OCI-LY7 (cell line): Measurements from ENCODE around the gene TBC1D9B. TPM values are rescaled to one million over a fixed set of nuclear protein-coding genes. Genes with fewer than 3 reads are reported as not detected.

Experiments used
- BruUV-seq: library from RNA; stranded (reverse); fragments of 400-500 nt; replicated peaks from 2 replicates; lab custom pipeline; 2021; lab: Mats Ljungman, UMichigan
- CTCF ChIA-PET: fragments of 300-600 bp; sonication (Branson Sonifier 250); formaldehyde crosslinking; loops from one replicate; lab custom pipeline; 2022; ENCODE audit warnings: antibody characterized with exemption; ENCODE audit not compliant: unreplicated experiment; lab: Charles Lee
- POLR2A ChIA-PET: fragments of 300-600 bp; sonication (Branson Sonifier 250); formaldehyde crosslinking; loops from one replicate; lab custom pipeline; 2022; ENCODE audit warnings: antibody characterized with exemption; lab: Charles Lee
- DNase-seq: peaks from one replicate; pipeline ENCODE4 v3.0.0-alpha.2; 2015; ENCODE audit warnings: low spot score
- H2AFZ ChIP-seq: fragments of 200-600 bp; sonication (generic), shearing (Covaris generic); 2 replicates; pipeline ENCODE4 v1.6.1; 2014; ENCODE audit warnings: mild to moderate bottlenecking, antibody characterized with exemption, low read length, moderate library complexity
- H3K27ac ChIP-seq: fragments of 200-600 bp; sonication (generic); 2 replicates; pipeline ENCODE4 v1.5.1; 2014; ENCODE audit warnings: mixed run types, low read depth, mild to moderate bottlenecking, moderate library complexity, low read length, inconsistent platforms; ENCODE audit not compliant: poor library complexity, severe bottlenecking
- H3K36me3 ChIP-seq: fragments of 200-600 bp; sonication (generic); 2 replicates; pipeline ENCODE4 v1.6.1; 2014; ENCODE audit warnings: mild to moderate bottlenecking, antibody characterized with exemption, low read length, moderate library complexity, mixed read lengths; ENCODE audit not compliant: insufficient read depth
- H3K4me1 ChIP-seq: fragments of 200-600 bp; sonication (generic); 2 replicates; pipeline ENCODE4 v1.5.1; 2014; ENCODE audit warnings: mild to moderate bottlenecking, low read length; ENCODE audit not compliant: insufficient read depth, poor library complexity, severe bottlenecking
- H3K4me2 ChIP-seq: fragments of 200-600 bp; sonication (generic); 2 replicates; pipeline ENCODE4 v1.6.1; 2014; ENCODE audit warnings: mild to moderate bottlenecking, low read length
- H3K4me3 ChIP-seq: fragments of 200-600 bp; sonication (generic); 2 replicates; pipeline ENCODE4 v1.5.1; 2014; ENCODE audit warnings: mild to moderate bottlenecking, low read depth, low read length; ENCODE audit not compliant: poor library complexity, severe bottlenecking
- H3K79me2 ChIP-seq: fragments of 200-600 bp; sonication (generic); 2 replicates; pipeline ENCODE4 v1.6.1; 2016; ENCODE audit warnings: low read depth, mild to moderate bottlenecking, low read length, moderate library complexity, mixed read lengths; ENCODE audit not compliant: insufficient read depth
- H3K9me2 ChIP-seq: fragments of 200-600 bp; sonication (generic); 2 replicates; pipeline ENCODE4 v1.6.1; 2016; ENCODE audit warnings: mild to moderate bottlenecking, low read length, mixed read lengths; ENCODE audit not compliant: insufficient read depth
- H3K9me3 ChIP-seq: fragments of 200-600 bp; sonication (generic); 2 replicates; pipeline ENCODE4 v1.6.1; 2014; ENCODE audit warnings: mild to moderate bottlenecking, mixed run types, low read length, mixed read lengths
- H4K20me1 ChIP-seq: fragments of 200-600 bp; sonication (generic); 2 replicates; pipeline ENCODE4 v1.6.1; 2014; ENCODE audit warnings: mild to moderate bottlenecking, antibody characterized with exemption, low read length, moderate library complexity, mixed read lengths; ENCODE audit not compliant: insufficient read depth
- EZH2phosphoT487 ChIP-seq: fragments of 200-600 bp; sonication (generic); IDR thresholded peaks from 2 replicates; pipeline ENCODE4 v1.6.1; 2018; ENCODE audit warnings: low read depth, borderline replicate concordance, mild to moderate bottlenecking, mixed run types, antibody characterized with exemption, low read length, moderate library complexity, mixed read lengths
- intact Hi-C: fragments of 100-400 bp; cut with micrococcal nuclease; formaldehyde crosslinking; loops from one replicate; pipeline ENCODE4 v1.10.0; 2022; ENCODE audit not compliant: unreplicated experiment
- total RNA-seq, 2 experiments: library from RNA; depleted of rRNA in 1 of 2; stranded (reverse); fragments of >200 nt in 1 of 2; shearing (Covaris generic) in 1 of 2; gene quantifications; 2 replicates each; pipeline ENCODE4 v1.2.3, GENCODE V29; 2014 to 2022
- TF ChIP-seq, protein P1 (sequence below): fragments of 200-600 bp; sonication (generic); conservative IDR thresholded peaks from 2 replicates; pipeline ENCODE4 v1.5.1; 2014; ENCODE audit warnings: mild to moderate bottlenecking, antibody characterized with exemption, low read length, moderate library complexity, mixed read lengths

Gene TBC1D9B
- total RNA-seq, 2 experiments from 2014 or later: 52.2 to 106 TPM

- POLR2A ChIA-PET: interaction anchor here (0.6 kb wide), 1 partner anchor 32 kb away, joined by 3 read pairs; no protein-coding TSS in a partner anchor
- peaks cover 86% of the 10 kb centered on the region for H3K36me3 ChIP-seq
Measured at GRCh38 chr5:179833709-179834070, 74.0 kb downstream of the TBC1D9B start.

DNA sequence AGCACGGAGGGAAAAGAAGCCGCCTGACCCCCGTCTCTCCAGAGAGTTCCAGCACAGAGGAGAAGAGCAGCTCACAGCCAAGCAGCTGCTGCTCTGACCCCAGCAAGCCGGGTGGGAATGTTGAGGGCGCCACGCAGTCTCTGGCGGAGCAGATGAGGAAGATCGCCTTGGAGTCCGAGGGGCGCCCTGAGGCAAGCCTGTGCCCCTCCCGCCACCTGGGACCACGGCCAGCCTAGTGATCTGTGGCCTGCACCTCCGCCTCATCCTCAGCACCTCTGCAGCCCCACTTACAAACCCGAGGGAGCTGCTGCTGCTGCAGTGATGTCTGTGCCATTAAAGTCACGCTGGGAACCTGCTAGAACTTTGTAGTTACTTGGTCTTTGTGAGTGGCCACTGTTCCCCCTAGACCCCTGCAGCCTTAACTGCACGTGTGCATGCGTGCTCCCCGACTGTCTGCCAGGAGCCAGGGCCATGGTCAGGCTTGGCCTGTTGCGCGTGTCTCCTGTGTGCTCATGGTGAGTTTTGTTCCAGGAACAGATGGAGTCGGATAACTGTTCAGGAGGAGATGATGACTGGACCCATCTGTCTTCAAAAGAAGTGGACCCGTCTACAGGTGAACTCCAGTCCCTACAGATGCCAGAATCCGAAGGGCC is 74.5 kb downstream of the TBC1D9B start:
- Histone ChIP-seq H3K36me3 (peaks cover 86% of the 10 kb centered on the region), H3K4me3 (no peak overlapping the region), H3K9me3 (no peaks in the 10 kb centered on the region), H3K4me2 (no peak overlapping the region), H3K4me1 (no peaks in the 10 kb centered on the region), H4K20me1 (no peaks in the 10 kb centered on the region), H2AFZ (no peak overlapping the region), H3K9me2 (no peaks in the 10 kb centered on the region), H3K79me2 (no peaks in the 10 kb centered on the region), H3K27ac (no peak overlapping the region)
- no TSS peak for BruUV-seq
- intact Hi-C loops: no loop called here
- ChIA-PET CTCF (no interaction called here), POLR2A (interaction anchor here (0.6 kb wide), 1 partner anchor 31 kb away, joined by 3 read pairs; no protein-coding TSS in a partner anchor)
- DNase-seq: no peak
- TF ChIP-seq EZH2phosphoT487: no peak
- TF ChIP-seq, protein P1, sequence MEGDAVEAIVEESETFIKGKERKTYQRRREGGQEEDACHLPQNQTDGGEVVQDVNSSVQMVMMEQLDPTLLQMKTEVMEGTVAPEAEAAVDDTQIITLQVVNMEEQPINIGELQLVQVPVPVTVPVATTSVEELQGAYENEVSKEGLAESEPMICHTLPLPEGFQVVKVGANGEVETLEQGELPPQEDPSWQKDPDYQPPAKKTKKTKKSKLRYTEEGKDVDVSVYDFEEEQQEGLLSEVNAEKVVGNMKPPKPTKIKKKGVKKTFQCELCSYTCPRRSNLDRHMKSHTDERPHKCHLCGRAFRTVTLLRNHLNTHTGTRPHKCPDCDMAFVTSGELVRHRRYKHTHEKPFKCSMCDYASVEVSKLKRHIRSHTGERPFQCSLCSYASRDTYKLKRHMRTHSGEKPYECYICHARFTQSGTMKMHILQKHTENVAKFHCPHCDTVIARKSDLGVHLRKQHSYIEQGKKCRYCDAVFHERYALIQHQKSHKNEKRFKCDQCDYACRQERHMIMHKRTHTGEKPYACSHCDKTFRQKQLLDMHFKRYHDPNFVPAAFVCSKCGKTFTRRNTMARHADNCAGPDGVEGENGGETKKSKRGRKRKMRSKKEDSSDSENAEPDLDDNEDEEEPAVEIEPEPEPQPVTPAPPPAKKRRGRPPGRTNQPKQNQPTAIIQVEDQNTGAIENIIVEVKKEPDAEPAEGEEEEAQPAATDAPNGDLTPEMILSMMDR: no peak

More at GRCh38 chr5:179833709-179834070, 74.0 kb downstream of the TBC1D9B start:
- no peak overlapping the region for H3K4me2 ChIP-seq
- H3K4me3 ChIP-seq: no peak overlapping the region
- H2AFZ ChIP-seq: no peak overlapping the region
- BruUV-seq: no TSS peak
- CTCF ChIA-PET: no interaction called here
- H3K27ac ChIP-seq: no peak overlapping the region
- H3K9me2 ChIP-seq: no peaks in the 10 kb centered on the region
- no peaks in the 10 kb centered on the region for H3K79me2 ChIP-seq
- no peaks in the 10 kb centered on the region for H3K4me1 ChIP-seq
- no peaks in the 10 kb centered on the region for H4K20me1 ChIP-seq
- DNase-seq: no peak
- intact Hi-C loops: no loop called here
- H3K9me3 ChIP-seq: no peaks in the 10 kb centered on the region
- TF ChIP-seq, protein P1: no peak
- TF ChIP-seq EZH2phosphoT487: no peak

GRCh38 chr5:179832039-179832745 is 75.5 kb downstream of the TBC1D9B start:
- DNase-seq: no peak
- CTCF ChIA-PET: no interaction called here
- H3K36me3 ChIP-seq: peaks cover 85% of the 10 kb centered on the region
- POLR2A ChIA-PET: no interaction called here
- TF ChIP-seq EZH2phosphoT487: no peak
- TF ChIP-seq, protein P1: no peak
- intact Hi-C loops: no loop called here
- no peak overlapping the region for H3K4me2 ChIP-seq
- no peak overlapping the region for H2AFZ ChIP-seq
- BruUV-seq: no TSS peak
- H3K27ac ChIP-seq: no peak overlapping the region
- no peaks in the 10 kb centered on the region for H3K79me2 ChIP-seq
- no peaks in the 10 kb centered on the region for H3K9me2 ChIP-seq
- H3K4me1 ChIP-seq: no peaks in the 10 kb centered on the region
- H3K9me3 ChIP-seq: no peaks in the 10 kb centered on the region
- no peak overlapping the region for H3K4me3 ChIP-seq
- H4K20me1 ChIP-seq: no peaks in the 10 kb centered on the region
